Retinal pigment epithelial cell (primary cell): ENCODE data around the gene ARL4A.

ENCODE experiments used
- DNase-seq: peaks from one replicate; pipeline ENCODE4 v3.0.0-alpha.2; 2010; ENCODE audit warnings: low read depth
- H3K4me3 ChIP-seq: 2 replicates; pipeline ENCODE4 v1.5.1; 2011; ENCODE audit warnings: mild to moderate bottlenecking, low read length, control low read depth, moderate library complexity
- CTCF ChIP-seq: conservative IDR thresholded peaks from 2 replicates; pipeline ENCODE4 v1.5.1; 2011; ENCODE audit warnings: low read depth, low read length, control low read depth, inconsistent platforms

Gene ARL4A

GRCh38 chr7:12737373-12737772 is 49.9 kb downstream of the ARL4A start:
- DNase-seq = no peak
- TF ChIP-seq CTCF = no peak

GRCh38 chr7:12737836-12738235 is 50.4 kb downstream of the ARL4A start:
- DNase-seq = no peak
- H3K4me3 ChIP-seq = no peak overlapping the region
- no peak for TF ChIP-seq CTCF

More at GRCh38 chr7:12737373-12737772, 49.9 kb downstream of the ARL4A start:
- no peak overlapping the region for H3K4me3 ChIP-seq

DNA sequence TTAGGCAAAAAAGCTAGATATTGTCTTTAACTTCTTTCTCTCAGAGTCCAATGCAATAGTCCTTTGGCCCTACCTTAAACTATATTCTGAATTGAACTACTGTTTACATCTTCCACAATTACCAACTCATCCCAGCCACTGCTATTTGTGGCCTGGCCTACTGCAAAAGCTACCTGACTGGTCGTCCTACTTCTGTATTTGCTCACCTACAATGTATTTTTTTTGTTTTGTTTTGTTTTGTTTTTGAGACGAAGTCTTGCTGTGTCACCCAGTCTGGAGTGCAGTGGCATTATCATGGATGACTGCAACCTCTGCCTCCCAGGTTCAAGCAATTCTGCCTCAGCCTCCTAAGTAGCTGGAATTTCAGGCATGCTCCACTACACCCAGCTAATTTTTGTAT is 51.2 kb downstream of the ARL4A start:
- no peak for TF ChIP-seq CTCF
- no peak overlapping the region for H3K4me3 ChIP-seq
- DNase-seq = no peak
